HEK293T (cell line): ENCODE measurements around the gene SGSM1.
A peak's percentile ranks its signal among the peaks of the same experiment; 100 is the strongest.

Experiments
- CTCF ChIA-PET: fragments of 350-600 bp; formaldehyde crosslinking; extraction: SDS; loops from one replicate; lab custom pipeline; 2021; ENCODE audit warnings: antibody characterized with exemption, inconsistent platforms; lab: Yijun Ruan, JAX
- POLR2A ChIA-PET: fragments of 350-600 bp; formaldehyde crosslinking; extraction: SDS; loops from one replicate; lab custom pipeline; 2020; ENCODE audit warnings: antibody characterized with exemption, inconsistent platforms; lab: Yijun Ruan, JAX
- DNase-seq: peaks from one replicate; pipeline ENCODE4 v3.0.0; 2012; ENCODE audit warnings: mixed read lengths; ENCODE audit errors: extremely low spot score
- ARNT ChIP-seq: fragments of 450-650 bp; IDR thresholded peaks from 2 replicates; pipeline ENCODE4 v1.6.1; 2017; ENCODE audit warnings: mild to moderate bottlenecking
- BHLHE40 ChIP-seq: fragments of 450-650 bp; IDR thresholded peaks from 2 replicates; pipeline ENCODE4 v1.6.1; 2016; ENCODE audit warnings: mild to moderate bottlenecking, moderate library complexity, borderline replicate concordance
- CTBP1 ChIP-seq: fragments of 450-650 bp; IDR thresholded peaks from 2 replicates; pipeline ENCODE4 v1.6.1; 2016; ENCODE audit warnings: borderline replicate concordance
- ELF4 ChIP-seq: fragments of 450-650 bp; IDR thresholded peaks from 2 replicates; pipeline ENCODE4 v1.6.1; 2017; ENCODE audit warnings: antibody characterized with exemption
- FOXA1 ChIP-seq: fragments of 450-650 bp; IDR thresholded peaks from 2 replicates; pipeline ENCODE4 v1.6.1; 2016; ENCODE audit warnings: mild to moderate bottlenecking
- FOXK2 ChIP-seq: fragments of 450-650 bp; IDR thresholded peaks from 2 replicates; pipeline ENCODE4 v1.6.1; 2016; ENCODE audit warnings: mild to moderate bottlenecking
- FOXM1 ChIP-seq: fragments of 450-650 bp; IDR thresholded peaks from 2 replicates; pipeline ENCODE4 v1.6.1; 2017; ENCODE audit warnings: mild to moderate bottlenecking, borderline replicate concordance
- HDGF ChIP-seq: fragments of 450-650 bp; IDR thresholded peaks from 2 replicates; pipeline ENCODE4 v1.6.1; 2017; ENCODE audit warnings: antibody characterized with exemption, borderline replicate concordance
- L3MBTL2 ChIP-seq: fragments of 450-650 bp; conservative IDR thresholded peaks from 2 replicates; pipeline ENCODE4 v1.6.1; 2016; ENCODE audit warnings: mild to moderate bottlenecking
- LEF1 ChIP-seq: fragments of 450-650 bp; IDR thresholded peaks from 2 replicates; pipeline ENCODE4 v1.6.1; 2017; ENCODE audit warnings: mild to moderate bottlenecking, borderline replicate concordance
- NFRKB ChIP-seq: fragments of 450-650 bp; IDR thresholded peaks from 2 replicates; pipeline ENCODE4 v1.6.1; 2016; ENCODE audit warnings: mild to moderate bottlenecking, moderate library complexity
- PKNOX1 ChIP-seq: fragments of 450-650 bp; IDR thresholded peaks from 2 replicates; pipeline ENCODE4 v1.6.1; 2016
- SP1 ChIP-seq: fragments of 450-650 bp; IDR thresholded peaks from 2 replicates; pipeline ENCODE4 v1.6.1; 2017
- SUZ12 ChIP-seq: fragments of 450-650 bp; IDR thresholded peaks from 2 replicates; pipeline ENCODE4 v1.6.1; 2016; ENCODE audit warnings: mild to moderate bottlenecking
- TARDBP ChIP-seq: fragments of 450-650 bp; IDR thresholded peaks from 2 replicates; pipeline ENCODE4 v1.6.1; 2016
- ZNF384 ChIP-seq: fragments of 450-650 bp; IDR thresholded peaks from 2 replicates; pipeline ENCODE4 v1.6.1; 2016

SGSM1 gene

DNA sequence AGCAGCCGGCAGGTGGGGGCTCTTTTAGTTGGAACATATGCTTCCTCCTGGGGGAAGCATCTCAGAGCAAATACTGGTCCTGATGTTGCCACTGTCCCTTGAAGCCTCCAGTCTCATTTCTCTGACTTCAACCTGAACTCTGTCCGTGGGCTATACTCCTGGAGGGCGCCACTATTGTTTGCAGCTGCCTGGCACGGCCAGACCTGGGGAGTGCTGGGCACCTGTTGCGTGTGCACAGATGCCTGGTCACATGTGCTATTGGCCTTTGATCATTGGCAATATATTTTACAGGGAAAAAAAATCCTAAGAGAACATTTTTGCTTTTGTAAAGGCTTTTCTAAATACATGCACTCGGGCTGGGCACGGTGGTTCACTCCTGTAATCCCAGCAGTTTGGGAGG lies 122.3 kb downstream of the SGSM1 start:
- CTCF ChIA-PET: interaction anchor here (0.6 kb wide), 1 partner anchor 46 kb away, joined by 7 read pairs; no protein-coding TSS in a partner anchor
- TF ChIP-seq NFRKB: no peak
- TF ChIP-seq TARDBP: no peak
- TF ChIP-seq PKNOX1: no peak
- no peak for TF ChIP-seq LEF1
- no peak for TF ChIP-seq CTBP1
- TF ChIP-seq HDGF: no peak

DNA sequence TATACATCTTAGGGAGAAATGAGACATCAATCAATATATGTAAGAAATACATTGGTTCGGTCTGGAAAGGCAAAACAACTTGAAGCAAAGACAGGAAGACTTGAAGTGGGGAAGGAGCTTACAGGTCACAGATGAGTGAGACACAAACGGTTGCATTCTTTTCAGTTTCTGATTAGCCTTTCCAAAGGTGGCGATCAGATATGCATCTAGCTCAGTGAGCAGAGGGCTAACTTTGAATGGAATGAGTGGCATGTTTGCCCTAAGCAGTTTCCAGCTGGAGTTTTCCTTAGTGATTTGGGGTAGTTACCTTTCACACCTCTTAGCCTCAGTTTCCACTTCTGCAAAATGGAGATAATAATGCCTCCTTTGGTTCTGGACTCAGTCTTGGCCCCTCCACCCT lies 124.7 kb downstream of the SGSM1 start:
- CTCF ChIA-PET: no interaction called here
- DNase-seq: no peak
- TF ChIP-seq NFRKB (no peak), PKNOX1 (no peak), CTBP1 (no peak), SP1 (no peak), FOXK2 (no peak), SUZ12 (no peak)
- POLR2A ChIA-PET: no interaction called here

More for the DNA sequence above, 122.3 kb downstream of the SGSM1 start:
- POLR2A ChIA-PET: no interaction called here
- no peak for DNase-seq

GRCh38 chr22:24935771-24936483 lies 129.9 kb downstream of the SGSM1 start:
- CTCF ChIA-PET: no interaction called here
- POLR2A ChIA-PET: no interaction called here
- TF ChIP-seq L3MBTL2: no peak
- TF ChIP-seq PKNOX1: no peak
- TF ChIP-seq NFRKB: no peak
- TF ChIP-seq BHLHE40: no peak
- no peak for TF ChIP-seq LEF1
- TF ChIP-seq ARNT: no peak
- DNase-seq: no peak

GRCh38 chr22:24937114-24937513 lies 131.1 kb downstream of the SGSM1 start:
- peak; percentile 57 for DNase-seq
- POLR2A ChIA-PET: no interaction called here

DNA sequence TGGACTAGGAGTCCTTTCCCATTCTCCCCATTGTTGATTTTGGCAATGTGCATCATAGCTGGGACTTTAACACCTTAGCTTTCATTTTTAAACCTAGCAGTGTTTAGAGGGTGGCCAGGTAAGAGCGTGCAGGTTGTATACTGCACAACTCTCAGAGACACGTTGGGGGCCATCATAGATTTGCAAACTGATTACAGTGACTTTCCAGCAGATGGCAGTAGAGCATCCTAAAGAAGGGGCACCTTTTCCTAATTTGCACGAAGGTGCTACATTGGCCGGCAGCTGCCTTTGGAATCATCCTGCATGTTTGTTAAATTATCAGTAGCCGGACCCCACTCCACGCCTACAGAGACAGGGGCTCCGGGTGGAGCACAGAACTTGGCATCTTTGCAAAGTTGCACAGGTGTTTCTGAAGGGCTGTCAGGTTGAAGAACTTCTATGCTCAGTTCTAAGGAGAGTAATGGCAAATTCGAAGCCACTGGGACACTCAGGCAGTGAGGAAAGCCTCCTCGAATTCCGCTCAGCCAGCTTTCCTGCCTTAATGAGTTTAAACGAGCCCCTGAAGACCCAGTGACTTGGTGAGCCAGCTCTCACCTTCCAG lies 132.8 kb downstream of the SGSM1 start:
- no peak for TF ChIP-seq NFRKB
- no peak for TF ChIP-seq HDGF
- no peak for TF ChIP-seq FOXK2
- TF ChIP-seq ARNT: no peak
- no peak for TF ChIP-seq ZNF384
- TF ChIP-seq CTBP1: no peak
- no peak for TF ChIP-seq SP1
- TF ChIP-seq ELF4: no peak
- no peak for TF ChIP-seq FOXM1
- no peak for TF ChIP-seq PKNOX1
- TF ChIP-seq SUZ12: no peak
- no peak for TF ChIP-seq LEF1
- DNase-seq: peak; percentile 82
- ChIA-PET CTCF (interaction anchor here (0.6 to 2.1 kb wide), 9 partner anchors 11 to 118 kb away, joined by 3 to 7 read pairs (median 3); no protein-coding TSS in a partner anchor), POLR2A (no interaction called here)

More at GRCh38 chr22:24937114-24937513, 131.1 kb downstream of the SGSM1 start:
- CTCF ChIA-PET: no interaction called here
- TF ChIP-seq ELF4 (no peak), ZNF384 (no peak), CTBP1 (no peak), BHLHE40 (no peak), SP1 (no peak), FOXK2 (no peak), L3MBTL2 (no peak), ARNT (no peak), NFRKB (no peak), TARDBP (no peak), PKNOX1 (no peak), HDGF (no peak), SUZ12 (no peak), FOXM1 (no peak), FOXA1 (no peak), LEF1 (no peak)
